Measurements from ENCODE around the gene KCP.

- TF ChIP-seq NFIC (IDR thresholded peaks at IDR 0.05; ENCODE audit: borderline replicate concordance), result no peak
- TF ChIP-seq CTCF (IDR thresholded peaks at IDR 0.05), result no peak
- TF ChIP-seq RAD21 (IDR thresholded peaks at IDR 0.05; ENCODE audit: low read length), result no peak
- no peak for TF ChIP-seq PBX3 (IDR thresholded peaks at IDR 0.05)
- TF ChIP-seq MAX (IDR thresholded peaks at IDR 0.05; ENCODE audit: low read depth), result no peak
- TF ChIP-seq GABPA (IDR thresholded peaks at IDR 0.05; ENCODE audit: low read depth), result no peak
These were observed 57.8 kb downstream of the KCP start for GRCh38 chr7:128852537-128853254.

Measured in SK-N-SH (cell line).